Upper lobe of right lung (tissue), 1 donor: ENCODE results near the gene VPS33A. TPM values are rescaled to one million over a fixed set of nuclear protein-coding genes. Genes with fewer than 3 reads are reported as not detected.
"Not testable (repeated sequence)": the region's sequence is repeated elsewhere in the genome, so short reads cannot be mapped to it uniquely, and the experiment has no call there.

ENCODE experiments used
- ATAC-seq: fragments of 200-7000 bp; cut with Tn5 transposase; one replicate; pipeline ENCODE4 v1.9.1; 2020; ENCODE audit warnings: mild to moderate bottlenecking, moderate library complexity
- DNase-seq: peaks from one replicate; pipeline ENCODE4 v3.0.0-alpha.2; 2020
- H3K27ac ChIP-seq: fragments of 200-600 bp; one replicate; pipeline ENCODE4 v1.8.0; 2022
- H3K27me3 ChIP-seq: fragments of 200-600 bp; one replicate; pipeline ENCODE4 v1.8.0; 2022; ENCODE audit warnings: mild to moderate bottlenecking
- H3K36me3 ChIP-seq: fragments of 200-600 bp; one replicate; pipeline ENCODE4 v1.8.0; 2022
- H3K4me1 ChIP-seq: fragments of 200-600 bp; one replicate; pipeline ENCODE4 v1.8.0; 2022
- H3K4me3 ChIP-seq: fragments of 200-600 bp; one replicate; pipeline ENCODE4 v1.8.0; 2022; ENCODE audit warnings: mild to moderate bottlenecking
- H3K9me3 ChIP-seq: fragments of 200-600 bp; one replicate; pipeline ENCODE4 v1.8.0; 2022
- CTCF ChIP-seq: fragments of 200-600 bp; IDR thresholded peaks from one replicate; pipeline ENCODE4 v1.8.0; 2022; ENCODE audit warnings: antibody characterized with exemption
- intact Hi-C: fragments of 100-400 bp; cut with DNase I; formaldehyde crosslinking; loops from one replicate; pipeline ENCODE4 v1.11.0; 2022
- total RNA-seq: library from RNA; stranded (reverse); fragmentation: NEBNext Ultra II Directional; extraction: Animal tissue kit (Norgen Biotek cat#: 25700); gene quantifications from one replicate; pipeline ENCODE4 v1.2.1, GENCODE V29; 2021
- donor health status: DM: no; HTN: yes; CAD: no; lungs with severe emphysema.

The VPS33A gene
- total RNA-seq, 1 donor from 2014 or later: 17.7 TPM

GRCh38 chr12:122275459-122275858, 9.2 kb upstream of the VPS33A start:
- intact Hi-C loops: no loop called here
- ATAC-seq: no peak
- Histone ChIP-seq H3K9me3 (no peaks in the 10 kb centered on the region), H3K4me1 (no peaks in the 10 kb centered on the region), H3K4me3 (no peak overlapping the region), H3K36me3 (peaks cover 64% of the 10 kb centered on the region), H3K27me3 (no peaks in the 10 kb centered on the region), H3K27ac (no peak overlapping the region)
- no peak for TF ChIP-seq CTCF
- no peak for DNase-seq

GRCh38 chr12:122265886-122266229, 436 bp downstream of the VPS33A start:
- H3K9me3 ChIP-seq: no peaks in the 10 kb centered on the region
- no peak for DNase-seq
- TF ChIP-seq CTCF: no peak
- peak overlapping the region; percentile 94 for H3K27ac ChIP-seq
- H3K27me3 ChIP-seq: no peaks in the 10 kb centered on the region
- ATAC-seq: peak; percentile 65
- intact Hi-C loops: no loop called here
- H3K4me3 ChIP-seq: peak overlapping the region; percentile 89
- peaks cover 38% of the 10 kb centered on the region for H3K36me3 ChIP-seq
- H3K4me1 ChIP-seq: peaks cover 10% of the 10 kb centered on the region

GRCh38 chr12:122265476-122265875, 818 bp downstream of the VPS33A start:
- peak overlapping the region; percentile 94 for H3K27ac ChIP-seq
- no peak for ATAC-seq

GRCh38 chr12:122260735-122261134, 5.6 kb downstream of the VPS33A start:
- H3K36me3 ChIP-seq: peaks cover 85% of the 10 kb centered on the region
- H3K4me1 ChIP-seq, H3K9me3 ChIP-seq, ATAC-seq, intact Hi-C loops, DNase-seq, H3K27ac ChIP-seq, H3K4me3 ChIP-seq, H3K27me3 ChIP-seq: not testable (repeated sequence)

More at GRCh38 chr12:122265476-122265875, 818 bp downstream of the VPS33A start:
- peak overlapping the region; percentile 89 for H3K4me3 ChIP-seq
- H3K9me3 ChIP-seq: no peaks in the 10 kb centered on the region
- peaks cover 10% of the 10 kb centered on the region for H3K4me1 ChIP-seq
- TF ChIP-seq CTCF: no peak
- intact Hi-C loops: no loop called here
- H3K36me3 ChIP-seq: peaks cover 41% of the 10 kb centered on the region
- H3K27me3 ChIP-seq: no peaks in the 10 kb centered on the region
- no peak for DNase-seq

- H3K4me3 ChIP-seq, H3K9me3 ChIP-seq, H3K27ac ChIP-seq, ATAC-seq, H3K27me3 ChIP-seq, intact Hi-C loops, H3K4me1 ChIP-seq, DNase-seq: not testable (repeated sequence)
- peaks cover 96% of the 10 kb centered on the region for H3K36me3 ChIP-seq
Measured at GRCh38 chr12:122258939-122259338, 7.4 kb downstream of the VPS33A start.

- H3K27me3 ChIP-seq, H3K4me1 ChIP-seq, H3K27ac ChIP-seq, DNase-seq, H3K4me3 ChIP-seq, ATAC-seq, H3K9me3 ChIP-seq, intact Hi-C loops: not testable (repeated sequence)
- peaks cover 91% of the 10 kb centered on the region for H3K36me3 ChIP-seq
Measured at GRCh38 chr12:122258462-122258861, 7.8 kb downstream of the VPS33A start.

- no peaks in the 10 kb centered on the region for H3K4me1 ChIP-seq
- H3K27ac ChIP-seq: no peak overlapping the region
- no peaks in the 10 kb centered on the region for H3K27me3 ChIP-seq
- peaks cover 44% of the 10 kb centered on the region for H3K36me3 ChIP-seq
- ATAC-seq (no peak), DNase-seq (no peak)
- intact Hi-C loops: no loop called here
- H3K9me3 ChIP-seq: no peaks in the 10 kb centered on the region
- no peak for TF ChIP-seq CTCF
- no peak overlapping the region for H3K4me3 ChIP-seq
Measured at GRCh38 chr12:122250536-122250935, 15.8 kb downstream of the VPS33A start.
